ENCODE measurements around the gene GATAD2B.
A peak's percentile ranks its signal among the peaks of the same experiment; 100 is the strongest.

Gene GATAD2B

DNA sequence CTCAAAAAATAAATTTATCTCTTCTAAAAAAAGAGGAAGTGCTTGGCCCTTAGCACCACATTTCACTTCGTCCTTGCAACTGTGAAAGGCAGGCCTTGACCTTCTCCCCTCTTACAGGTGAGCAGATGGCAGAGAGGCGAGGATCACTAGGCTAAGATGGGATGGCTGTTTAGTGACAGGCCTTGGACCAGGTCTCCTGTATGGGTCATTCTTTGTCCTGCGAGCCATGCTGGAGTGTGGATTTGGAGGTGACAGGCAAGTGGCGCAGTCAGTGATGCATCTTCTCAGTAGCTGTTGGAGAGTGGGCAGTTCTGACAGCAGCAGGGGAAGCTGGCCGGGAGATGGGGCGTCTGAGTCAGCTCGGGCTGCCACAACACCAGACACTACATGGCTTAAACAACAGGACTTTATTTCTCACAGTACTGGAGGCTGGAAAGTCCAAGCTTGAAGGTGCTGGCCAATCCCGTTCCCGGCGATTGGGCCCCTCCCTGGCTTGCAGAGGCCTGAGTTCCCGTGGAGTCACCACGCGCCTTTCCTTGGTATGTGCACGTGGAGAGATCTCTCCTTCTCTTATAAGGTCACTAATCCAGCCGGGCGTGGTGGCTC lies 131.0 kb downstream of the GATAD2B start:
- Histone ChIP-seq H3K27ac (peak overlapping the region; percentile 22), H3K4me3 (ENCODE audit: low read depth, low read length) (no peak overlapping the region), H3K27me3 (replicated peaks) (no peaks in the 10 kb centered on the region), H3K36me3 (replicated peaks) (no peaks in the 10 kb centered on the region)
- TF ChIP-seq, protein P1, sequence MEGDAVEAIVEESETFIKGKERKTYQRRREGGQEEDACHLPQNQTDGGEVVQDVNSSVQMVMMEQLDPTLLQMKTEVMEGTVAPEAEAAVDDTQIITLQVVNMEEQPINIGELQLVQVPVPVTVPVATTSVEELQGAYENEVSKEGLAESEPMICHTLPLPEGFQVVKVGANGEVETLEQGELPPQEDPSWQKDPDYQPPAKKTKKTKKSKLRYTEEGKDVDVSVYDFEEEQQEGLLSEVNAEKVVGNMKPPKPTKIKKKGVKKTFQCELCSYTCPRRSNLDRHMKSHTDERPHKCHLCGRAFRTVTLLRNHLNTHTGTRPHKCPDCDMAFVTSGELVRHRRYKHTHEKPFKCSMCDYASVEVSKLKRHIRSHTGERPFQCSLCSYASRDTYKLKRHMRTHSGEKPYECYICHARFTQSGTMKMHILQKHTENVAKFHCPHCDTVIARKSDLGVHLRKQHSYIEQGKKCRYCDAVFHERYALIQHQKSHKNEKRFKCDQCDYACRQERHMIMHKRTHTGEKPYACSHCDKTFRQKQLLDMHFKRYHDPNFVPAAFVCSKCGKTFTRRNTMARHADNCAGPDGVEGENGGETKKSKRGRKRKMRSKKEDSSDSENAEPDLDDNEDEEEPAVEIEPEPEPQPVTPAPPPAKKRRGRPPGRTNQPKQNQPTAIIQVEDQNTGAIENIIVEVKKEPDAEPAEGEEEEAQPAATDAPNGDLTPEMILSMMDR (IDR thresholded peaks at IDR 0.05; ENCODE audit: low read depth, low read length, missing control alignments) = peak; percentile 26
- DNase-seq = peak; percentile 69
- in situ Hi-C loops (cut with HindIII; ENCODE audit: low pct_ligation_motif_present, low sequenced_read_pairs) = no loop called here

DNA sequence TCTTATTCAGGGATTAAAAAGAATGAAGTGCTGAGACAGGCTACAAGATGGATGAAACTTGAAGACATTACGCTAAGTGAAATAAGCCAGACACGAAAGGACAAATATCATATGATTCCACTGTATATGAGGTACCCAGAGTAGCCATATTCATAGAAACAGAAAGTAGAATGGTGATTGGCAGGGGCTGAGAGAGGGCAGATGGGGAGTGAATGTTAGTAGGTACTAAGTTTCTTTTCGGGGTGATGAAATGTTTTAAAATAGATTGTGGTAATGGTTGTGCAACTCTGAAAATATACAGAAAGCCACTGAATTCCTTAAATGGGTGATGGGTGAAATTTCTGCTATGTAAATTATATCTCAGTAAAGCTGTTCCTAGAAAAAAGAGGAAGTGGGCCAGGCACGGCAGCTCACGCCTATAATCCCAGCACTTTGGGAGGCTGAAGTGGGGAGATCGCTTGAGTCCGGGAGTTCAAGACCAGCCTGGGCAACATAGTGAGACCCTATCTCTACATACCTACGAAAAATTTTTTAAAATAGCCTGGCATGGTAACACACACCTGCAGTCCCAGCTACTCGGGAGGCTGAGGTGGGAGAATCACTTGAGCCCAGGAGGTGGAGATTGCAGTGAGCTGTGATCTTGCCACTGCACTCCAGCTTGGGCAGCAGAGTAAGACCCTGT lies 131.7 kb downstream of the GATAD2B start:
- Histone ChIP-seq H3K4me3 (ENCODE audit: low read depth, low read length) (no peak overlapping the region), H3K27me3 (replicated peaks) (no peaks in the 10 kb centered on the region), H3K36me3 (replicated peaks) (no peaks in the 10 kb centered on the region), H3K27ac (peak overlapping the region; percentile 43)
- TF ChIP-seq, protein P1 (IDR thresholded peaks at IDR 0.05; ENCODE audit: low read depth, low read length, missing control alignments) = no peak
- in situ Hi-C loops (cut with HindIII; ENCODE audit: low pct_ligation_motif_present, low sequenced_read_pairs) = no loop called here
- peak; percentile 70 for DNase-seq

DNA sequence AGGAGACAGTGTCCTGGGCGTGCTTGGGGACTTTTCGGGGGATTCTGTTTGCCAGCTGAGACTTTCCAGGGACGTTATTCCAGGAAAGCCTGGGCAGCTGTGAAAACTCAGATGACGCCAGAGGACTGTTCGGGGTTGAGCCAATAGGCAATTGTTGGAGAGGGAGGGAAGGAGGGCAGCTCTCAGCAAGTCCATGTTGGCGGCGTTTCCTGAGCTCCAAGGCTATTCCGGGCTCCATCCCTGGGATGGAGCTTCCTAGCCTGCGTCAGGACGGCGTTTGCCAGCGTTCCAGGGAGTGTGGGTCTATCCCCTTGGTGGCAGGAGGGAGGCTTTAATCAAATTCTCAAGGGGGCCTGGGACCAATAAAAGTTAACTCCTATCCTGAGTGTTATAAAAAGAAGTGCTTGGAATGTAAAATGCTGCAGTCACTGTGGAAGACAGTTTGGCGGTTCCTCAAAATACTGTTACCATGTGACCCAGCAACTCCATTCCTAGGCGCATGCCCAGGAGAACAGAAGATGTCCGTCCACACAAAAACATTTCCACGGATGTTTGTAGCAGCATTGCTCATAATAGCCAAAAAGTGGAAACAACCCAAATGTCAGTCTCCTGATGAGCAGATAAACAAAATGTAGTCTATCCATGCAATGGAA lies 132.3 kb downstream of the GATAD2B start:
- no peaks in the 10 kb centered on the region for H3K36me3 ChIP-seq (replicated peaks)
- TF ChIP-seq, protein P1 (IDR thresholded peaks at IDR 0.05; ENCODE audit: low read depth, low read length, missing control alignments) = no peak
- H3K27ac ChIP-seq = peak overlapping the region; percentile 43
- DNase-seq = peak; percentile 35
- no peak overlapping the region for H3K4me3 ChIP-seq (ENCODE audit: low read depth, low read length)
- in situ Hi-C loops (cut with HindIII; ENCODE audit: low pct_ligation_motif_present, low sequenced_read_pairs) = no loop called here
- no peaks in the 10 kb centered on the region for H3K27me3 ChIP-seq (replicated peaks)

DNA sequence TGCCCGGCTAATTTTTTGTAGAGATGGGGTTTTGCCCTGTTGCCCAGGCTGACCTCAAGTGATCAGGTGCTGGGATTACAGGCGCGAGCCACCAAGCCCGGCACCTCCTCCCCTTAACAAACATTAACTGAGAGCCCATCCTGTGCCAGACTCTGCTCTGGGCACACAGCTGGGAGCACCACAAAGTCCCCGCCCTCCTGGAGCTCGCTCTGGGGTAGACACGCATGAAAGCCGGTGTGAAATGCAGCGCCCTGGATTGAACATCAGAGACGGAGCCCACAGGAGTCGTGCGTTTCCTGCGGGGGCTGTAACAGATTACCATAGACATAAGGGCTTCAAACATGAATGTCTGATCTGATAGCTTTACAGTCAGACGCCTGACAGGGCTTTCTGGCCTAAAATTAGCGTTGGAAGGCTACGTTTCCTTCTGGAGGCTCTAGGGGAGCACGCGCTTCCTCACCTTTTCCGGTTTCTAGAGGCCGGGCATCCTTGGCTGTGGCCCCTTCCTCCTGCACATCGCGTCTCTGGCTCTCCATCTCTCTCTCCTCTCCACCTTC lies 133.2 kb downstream of the GATAD2B start:
- TF ChIP-seq, protein P1 (IDR thresholded peaks at IDR 0.05; ENCODE audit: low read depth, low read length, missing control alignments) = no peak
- Histone ChIP-seq H3K27ac (no peak overlapping the region), H3K27me3 (replicated peaks) (no peaks in the 10 kb centered on the region), H3K4me3 (ENCODE audit: low read depth, low read length) (no peak overlapping the region), H3K36me3 (replicated peaks) (no peaks in the 10 kb centered on the region)
- no peak for DNase-seq
- in situ Hi-C loops (cut with HindIII; ENCODE audit: low pct_ligation_motif_present, low sequenced_read_pairs) = no loop called here

DNA sequence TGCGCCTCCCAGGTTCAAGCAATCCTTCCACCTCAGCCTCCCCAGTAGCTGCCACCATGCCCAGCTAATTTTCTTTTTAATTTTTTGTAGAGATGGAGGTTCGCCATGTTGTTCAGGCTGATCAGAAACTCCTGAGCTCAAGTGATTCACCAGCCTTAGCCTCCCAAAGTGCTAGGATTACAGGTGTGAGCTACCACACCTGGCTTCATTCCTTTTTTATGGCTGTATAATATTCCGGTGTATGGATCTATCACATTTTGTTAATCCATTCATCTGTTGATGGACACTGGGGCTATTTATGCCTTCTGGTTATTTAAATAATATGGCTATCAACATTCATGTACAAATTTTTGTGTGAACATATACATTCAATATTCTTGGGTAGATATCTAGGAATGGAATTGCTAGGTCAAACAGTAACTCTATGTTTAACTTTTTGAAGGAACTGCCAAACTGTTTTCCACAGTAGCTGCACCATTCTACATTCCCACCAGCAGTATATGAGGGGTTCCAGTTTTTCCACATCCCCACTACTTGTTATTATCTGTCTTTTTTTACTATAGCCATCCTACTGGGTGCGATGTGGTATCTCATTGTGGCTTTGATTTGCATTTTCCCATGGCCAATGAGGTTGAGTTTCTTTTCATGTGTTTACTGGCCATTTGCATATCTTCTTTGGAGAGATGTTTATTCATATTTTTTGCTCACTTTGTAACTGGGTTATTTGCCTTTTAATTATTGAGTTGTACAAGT lies 136.6 kb downstream of the GATAD2B start:
- no peaks in the 10 kb centered on the region for H3K36me3 ChIP-seq (replicated peaks)
- in situ Hi-C loops (cut with HindIII; ENCODE audit: low pct_ligation_motif_present, low sequenced_read_pairs) = no loop called here
- H3K27me3 ChIP-seq (replicated peaks) = no peaks in the 10 kb centered on the region
- no peak for DNase-seq
- TF ChIP-seq, protein P1 (IDR thresholded peaks at IDR 0.05; ENCODE audit: low read depth, low read length, missing control alignments) = no peak
- no peak overlapping the region for H3K27ac ChIP-seq
- no peak overlapping the region for H3K4me3 ChIP-seq (ENCODE audit: low read depth, low read length)
